ENCODE results near the gene KCNH1.

KCNH1 gene

DNA sequence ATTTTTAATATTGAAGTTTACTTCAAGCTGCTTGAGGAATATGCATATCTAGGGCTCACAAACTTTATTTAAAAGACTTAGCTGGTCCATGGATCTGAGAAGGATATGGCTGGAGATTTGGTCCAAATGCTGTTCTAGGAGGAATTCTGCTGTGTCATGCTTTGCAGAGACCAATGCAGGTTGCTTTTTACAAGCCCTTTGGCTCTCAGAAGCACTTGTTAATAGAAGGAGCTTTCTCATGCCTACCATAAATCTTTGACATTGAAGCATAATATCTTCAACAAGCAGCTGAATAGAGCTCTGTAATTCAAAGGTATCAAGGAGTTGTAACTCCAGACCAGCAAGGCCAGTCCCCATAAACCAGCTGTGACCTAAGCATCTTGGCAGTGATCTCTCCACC is 506.2 kb downstream of the KCNH1 start:
- no peak for DNase-seq
